CD14-positive monocyte (primary cell): ENCODE data around the gene MAP2K1. TPM values are rescaled to one million over a fixed set of nuclear protein-coding genes. Genes with fewer than 3 reads are reported as not detected.
A peak's percentile ranks its signal among the peaks of the same experiment; 100 is the strongest.

Experiments used
- DNase-seq, 3 donors: peaks; one replicate each; pipeline ENCODE4 v3.0.0-alpha.2; 2011 to 2022
- H2AFZ ChIP-seq: 2 replicates; pipeline ENCODE4 v1.6.0; 2012; ENCODE audit warnings: mild to moderate bottlenecking, low read depth, low read length, inconsistent platforms; ENCODE audit not compliant: insufficient read depth, poor library complexity, severe bottlenecking
- H3K27ac ChIP-seq, 2 donors: 1 replicate in 1 of 2; 2 replicates in 1 of 2; pipeline ENCODE4 v1.5.1; 2012 to 2013; ENCODE audit warnings: low read length in 2 of 2, control low read depth in 1 of 2, inconsistent platforms in 1 of 2, low read depth in 1 of 2, mild to moderate bottlenecking in 1 of 2
- H3K27me3 ChIP-seq, 2 donors: one replicate each; pipeline versions ENCODE4 v1.6.0 to v1.6.1; 2011 to 2013; ENCODE audit warnings: low read length in 2 of 2; ENCODE audit not compliant: control insufficient read depth in 2 of 2, insufficient read depth in 2 of 2
- H3K36me3 ChIP-seq, 2 donors: replicated peaks in 1 of 2; 1 replicate in 1 of 2; 2 replicates in 1 of 2; pipeline versions ENCODE4 v1.5.1 to v1.6.1; 2012 to 2013; ENCODE audit warnings: low read length in 2 of 2, control low read depth in 1 of 2, inconsistent platforms in 1 of 2, mild to moderate bottlenecking in 1 of 2; ENCODE audit not compliant: insufficient read depth in 2 of 2, control insufficient read depth in 1 of 2
- H3K4me1 ChIP-seq, 2 donors: 1 replicate in 1 of 2; 2 replicates in 1 of 2; pipeline versions ENCODE4 v1.5.1 to v1.6.1; 2012 to 2013; ENCODE audit warnings: low read length in 2 of 2, control low read depth in 1 of 2, inconsistent platforms in 1 of 2, mild to moderate bottlenecking in 1 of 2, moderate library complexity in 1 of 2; ENCODE audit not compliant: insufficient read depth in 2 of 2, control insufficient read depth in 1 of 2
- H3K4me2 ChIP-seq: replicated peaks from 2 replicates; pipeline ENCODE3; 2012; ENCODE audit warnings: low read length, moderate library complexity, mild to moderate bottlenecking; ENCODE audit not compliant: poor library complexity, severe bottlenecking; ENCODE audit errors: extremely low read depth
- H3K4me3 ChIP-seq, 3 experiments: fragments of 200-600 bp in 1 of 3; sonication (generic) in 1 of 3; replicated peaks in 1 of 3; 1 replicate in 2 of 3; 2 replicates in 1 of 3; pipeline ENCODE4 v1.5.1; 2011 to 2013; ENCODE audit warnings: low read length in 3 of 3, mild to moderate bottlenecking in 3 of 3, control low read depth in 2 of 3, low read depth in 2 of 3, inconsistent platforms in 1 of 3, moderate library complexity in 1 of 3
- H3K79me2 ChIP-seq: 2 replicates; pipeline ENCODE4 v1.6.0; 2012; ENCODE audit warnings: mild to moderate bottlenecking, control low read depth, inconsistent platforms, low read length, moderate library complexity; ENCODE audit not compliant: insufficient read depth
- H3K9ac ChIP-seq: 2 replicates; pipeline ENCODE4 v1.6.0; 2017; ENCODE audit warnings: low read length, mild to moderate bottlenecking; ENCODE audit not compliant: insufficient read depth, poor library complexity, severe bottlenecking
- H3K9me3 ChIP-seq, 2 donors: replicated peaks in 1 of 2; 1 replicate in 1 of 2; 2 replicates in 1 of 2; pipeline versions ENCODE4 v1.5.1 to v1.6.1; 2012 to 2013; ENCODE audit warnings: low read length in 2 of 2, control low read depth in 1 of 2; ENCODE audit not compliant: control insufficient read depth in 1 of 2, insufficient read depth in 1 of 2
- H4K20me1 ChIP-seq: 2 replicates; pipeline ENCODE4 v1.6.0; 2012; ENCODE audit warnings: mild to moderate bottlenecking, low read length, control low read depth, moderate library complexity; ENCODE audit not compliant: insufficient read depth
- H3K27ac Mint-ChIP-seq, 7 donors: one replicate each; pipeline ENCODE4 v1.8.0; 2020; ENCODE audit warnings: mild to moderate bottlenecking in 7 of 7, mixed read lengths in 7 of 7, moderate library complexity in 6 of 7, inconsistent platforms in 2 of 7
- H3K27me3 Mint-ChIP-seq, 3 donors: one replicate each; pipeline ENCODE4 v1.8.0; 2021 to 2022; ENCODE audit warnings: low read depth in 3 of 3, mild to moderate bottlenecking in 3 of 3, mixed read lengths in 3 of 3, moderate library complexity in 3 of 3, inconsistent platforms in 1 of 3
- H3K36me3 Mint-ChIP-seq, 2 donors: one replicate each; pipeline ENCODE4 v1.8.0; 2020; ENCODE audit warnings: mixed read lengths in 2 of 2, inconsistent platforms in 1 of 2, mild to moderate bottlenecking in 1 of 2
- H3K4me1 Mint-ChIP-seq: one replicate; pipeline ENCODE4 v1.8.0; 2020; ENCODE audit warnings: mild to moderate bottlenecking, mixed read lengths
- H3K4me3 Mint-ChIP-seq, 2 donors: one replicate each; pipeline ENCODE4 v1.8.0; 2020; ENCODE audit warnings: mild to moderate bottlenecking in 2 of 2, mixed read lengths in 2 of 2, moderate library complexity in 1 of 2
- H3K9me3 Mint-ChIP-seq, 7 donors: one replicate each; pipeline ENCODE4 v1.8.0; 2020 to 2022; ENCODE audit warnings: mixed read lengths in 7 of 7, mild to moderate bottlenecking in 6 of 7, moderate library complexity in 6 of 7, inconsistent platforms in 2 of 7
- CTCF ChIP-seq: fragments of 200-600 bp; IDR thresholded peaks from one replicate; pipeline ENCODE4 v1.8.0; 2022; ENCODE audit warnings: antibody characterized with exemption, mild to moderate bottlenecking
- WGBS: methylation state at CpG from one replicate; pipeline ENCODE4 v1.1.5; 2013; ENCODE audit warnings: missing lambda C conversion rate; ENCODE audit not compliant: insufficient coverage; 5-methylcytosine and 5-hydroxymethylcytosine counted together
- intact Hi-C, 2 donors: fragments of 100-400 bp; cut with micrococcal nuclease; formaldehyde crosslinking; loops; one replicate each; pipeline versions ENCODE4 v1.15.0 to v1.15.1; 2023
- polyA plus RNA-seq, 3 donors: library from polyadenylated mRNA; depleted of rRNA in 1 of 3; unstranded in 2 of 3; stranded (reverse) in 1 of 3; fragments of 300-500 nt in 2 of 3; fragments of >200 nt in 1 of 3; fragmentation: Illumina TruSeq in 2 of 3; gene quantifications; 1 replicate in 2 of 3; 2 replicates in 1 of 3; pipeline ENCODE4 v1.2.3, GENCODE V29; 2012 to 2021

The MAP2K1 gene
- polyA plus RNA-seq, 3 donors = 41.3 to 71.1 (median 64.5) TPM

GRCh38 chr15:66408675-66409282 lies 22.1 kb downstream of the MAP2K1 start:
- Mint-ChIP-seq H3K4me3 (peak overlapping the region in 1 of 2 donors; percentile 44), H3K4me1 (peaks cover 82% of the 10 kb centered on the region)
- WGBS = 32% methylated on average over 5 of the region's 8 CpGs

DNA sequence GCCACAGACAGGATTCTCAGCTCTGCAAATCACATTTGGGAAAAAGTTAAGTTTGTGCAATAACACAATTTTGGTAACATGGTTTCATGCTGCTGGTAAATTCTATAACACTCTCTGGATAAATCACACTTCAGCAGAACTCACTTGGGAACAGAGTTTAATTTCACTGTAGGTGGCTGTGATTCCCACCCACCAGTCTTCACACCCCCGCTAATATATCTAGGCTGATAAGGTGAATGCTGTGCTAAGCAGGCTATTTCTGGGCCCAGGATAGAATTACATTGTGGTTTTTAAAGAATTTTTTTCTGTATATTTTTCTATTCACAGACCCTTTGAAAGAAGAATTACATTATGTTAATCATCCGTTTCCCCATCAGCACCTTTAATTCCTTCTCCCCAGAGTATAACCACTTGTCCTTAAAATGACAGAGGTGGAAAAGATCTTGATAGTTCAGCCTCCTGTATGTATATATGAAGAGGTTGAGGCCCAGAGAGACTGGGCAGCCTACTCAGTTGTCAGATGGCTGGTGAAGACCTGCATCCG lies 22.9 kb downstream of the MAP2K1 start:
- no peak for TF ChIP-seq CTCF
- Mint-ChIP-seq H3K4me3 (no peak overlapping the region), H3K27me3 (peaks cover 0 to 2% (median 1%) of the 10 kb centered on the region in 3 donors), H3K4me1 (peaks cover 75% of the 10 kb centered on the region), H3K36me3 (peaks cover 8 to 17% of the 10 kb centered on the region in 2 donors), H3K9me3 (peaks cover 3 to 10% (median 9%) of the 10 kb centered on the region in 7 donors), H3K27ac (peak overlapping the region; percentile 88 to 98 (median 95))
- H3K27me3 ChIP-seq = no peaks in the 10 kb centered on the region
- H4K20me1 ChIP-seq = peaks cover 97% of the 10 kb centered on the region
- H3K4me1 ChIP-seq = peaks cover 63 to 72% of the 10 kb centered on the region in 2 donors
- no peak overlapping the region for H3K9ac ChIP-seq
- WGBS = no CpG with 5 or more reads among the region's 3 CpGs
- H3K4me2 ChIP-seq = peak overlapping the region; percentile 37
- peak overlapping the region in 1 of 3 experiments; percentile 62 for H3K4me3 ChIP-seq
- peaks cover 100% of the 10 kb centered on the region for H3K79me2 ChIP-seq
- H3K27ac ChIP-seq = peak overlapping the region in 1 of 2 donors; percentile 83
- no peaks in the 10 kb centered on the region for H3K36me3 ChIP-seq
- no peak for DNase-seq
- peaks cover 5% of the 10 kb centered on the region in 2 donors for H3K9me3 ChIP-seq
- intact Hi-C loops = no loop called here
- no peak overlapping the region for H2AFZ ChIP-seq

More at GRCh38 chr15:66408675-66409282, 22.1 kb downstream of the MAP2K1 start:
- TF ChIP-seq CTCF = no peak
- H3K9me3 ChIP-seq = no peaks in the 10 kb centered on the region
- H2AFZ ChIP-seq = no peak overlapping the region
- peak overlapping the region; percentile 37 for H3K4me2 ChIP-seq
- H3K4me1 ChIP-seq = peaks cover 72 to 81% of the 10 kb centered on the region in 2 donors
- peaks cover 97% of the 10 kb centered on the region for H4K20me1 ChIP-seq
- Mint-ChIP-seq H3K36me3 (peaks cover 3 to 17% of the 10 kb centered on the region in 2 donors), H3K27me3 (peaks cover 0 to 1% (median 1%) of the 10 kb centered on the region in 3 donors), H3K9me3 (peaks cover under 1 to 3% (median 2%) of the 10 kb centered on the region in 7 donors), H3K27ac (peak overlapping the region; percentile 88 to 98 (median 95))
- H3K4me3 ChIP-seq = peak overlapping the region in 1 of 3 experiments; percentile 62
- peak; percentile 85 to 95 (median 86) for DNase-seq
- H3K27me3 ChIP-seq = no peaks in the 10 kb centered on the region
- peak overlapping the region; percentile 27 to 83 for H3K27ac ChIP-seq
- intact Hi-C loops = no loop called here
- no peak overlapping the region for H3K9ac ChIP-seq
- H3K36me3 ChIP-seq = no peaks in the 10 kb centered on the region
- peaks cover 100% of the 10 kb centered on the region for H3K79me2 ChIP-seq
